ENCODE measurements around the gene LYPD6B. TPM values are rescaled to one million over a fixed set of nuclear protein-coding genes. Genes with fewer than 3 reads are reported as not detected.

Gene LYPD6B
- total RNA-seq, 1 experiment from 2014 or later, result 2.0 TPM

GRCh38 chr2:149161481-149162225 is 123.2 kb downstream of the LYPD6B start:
- H3F3A ChIP-seq (ENCODE audit: low read length, unreplicated experiment), result no peaks in the 10 kb centered on the region
- POLR2A ChIA-PET (ENCODE audit: unreplicated experiment), result no interaction called here
- H3K4me1 ChIP-seq (ENCODE audit: insufficient read depth, low read length), result no peaks in the 10 kb centered on the region
- DNase-seq (no peak), ATAC-seq (no peak)
- no peak overlapping the region for H2AFZ ChIP-seq (ENCODE audit: low read length)
- H4K20me1 ChIP-seq (ENCODE audit: low read length), result no peaks in the 10 kb centered on the region
- no TSS peak for BruUV-seq (replicated peaks)
- H3K27me3 ChIP-seq (ENCODE audit: low read length), result peaks cover 7% of the 10 kb centered on the region; the same call in 1 of the 2 replicates
- intact Hi-C loops (cut with micrococcal nuclease), result no loop called here
- no peaks in the 10 kb centered on the region for H3K36me3 ChIP-seq (ENCODE audit: low read depth, low read length)
- TF ChIP-seq EZH2 (IDR thresholded peaks at IDR 0.05; ENCODE audit: low read length, unreplicated experiment), result no peak
- no peak for TF ChIP-seq EZH2phosphoT487 (IDR thresholded peaks at IDR 0.05; ENCODE audit: borderline replicate concordance, low read length)
- TF ChIP-seq CTCF (conservative IDR thresholded peaks at IDR 0.05; ENCODE audit: low read depth, low read length), result no peak
- CTCF ChIA-PET, result no interaction called here
- no peak overlapping the region for H3K9ac ChIP-seq (ENCODE audit: low read length)
- H3K27ac ChIP-seq (ENCODE audit: low read length), result no peak overlapping the region
- H3K9me3 ChIP-seq (ENCODE audit: low read length), result no peaks in the 10 kb centered on the region
- H3K4me3 ChIP-seq (ENCODE audit: low read length), result no peak overlapping the region
- H3K9me2 ChIP-seq (replicated peaks; ENCODE audit: low read length), result no peaks in the 10 kb centered on the region
- no peak overlapping the region for H3K4me2 ChIP-seq (ENCODE audit: low read length)
- no peaks in the 10 kb centered on the region for H3K79me2 ChIP-seq (ENCODE audit: low read length)

GRCh38 chr2:149164296-149164695 is 125.8 kb downstream of the LYPD6B start:
- intact Hi-C loops (cut with micrococcal nuclease), result no loop called here
- H3K36me3 ChIP-seq (ENCODE audit: low read depth, low read length), result no peaks in the 10 kb centered on the region
- peaks cover 17% of the 10 kb centered on the region for H3K4me1 ChIP-seq (ENCODE audit: insufficient read depth, low read length)
- BruUV-seq (replicated peaks), result no TSS peak
- H2AFZ ChIP-seq (ENCODE audit: low read length), result no peak overlapping the region
- H3K4me3 ChIP-seq (ENCODE audit: low read length), result no peak overlapping the region
- no peaks in the 10 kb centered on the region for H4K20me1 ChIP-seq (ENCODE audit: low read length)
- peaks cover 4% of the 10 kb centered on the region; the same call in 1 of the 2 replicates for H3K27me3 ChIP-seq (ENCODE audit: low read length)
- no peak overlapping the region for H3K9ac ChIP-seq (ENCODE audit: low read length)
- ChIA-PET POLR2A (ENCODE audit: unreplicated experiment) (no interaction called here), CTCF (no interaction called here)
- TF ChIP-seq EZH2 (IDR thresholded peaks at IDR 0.05; ENCODE audit: low read length, unreplicated experiment) (no peak), EZH2phosphoT487 (IDR thresholded peaks at IDR 0.05; ENCODE audit: borderline replicate concordance, low read length) (no peak), CTCF (conservative IDR thresholded peaks at IDR 0.05; ENCODE audit: low read depth, low read length) (no peak)
- H3K27ac ChIP-seq (ENCODE audit: low read length), result no peak overlapping the region
- ATAC-seq (no peak), DNase-seq (peak; percentile 39)
- H3F3A ChIP-seq (ENCODE audit: low read length, unreplicated experiment), result no peaks in the 10 kb centered on the region
- H3K4me2 ChIP-seq (ENCODE audit: low read length), result no peak overlapping the region
- no peaks in the 10 kb centered on the region for H3K9me2 ChIP-seq (replicated peaks; ENCODE audit: low read length)
- H3K9me3 ChIP-seq (ENCODE audit: low read length), result no peaks in the 10 kb centered on the region
- H3K79me2 ChIP-seq (ENCODE audit: low read length), result no peaks in the 10 kb centered on the region

- no peak overlapping the region for H3K9ac ChIP-seq (ENCODE audit: low read length)
- H3K79me2 ChIP-seq (ENCODE audit: low read length), result no peaks in the 10 kb centered on the region
- H3K27me3 ChIP-seq (ENCODE audit: low read length), result peaks cover 4% of the 10 kb centered on the region; the same call in 1 of the 2 replicates
- H2AFZ ChIP-seq (ENCODE audit: low read length), result no peak overlapping the region
- ATAC-seq, result no peak
- H3K27ac ChIP-seq (ENCODE audit: low read length), result no peak overlapping the region
- no peak overlapping the region for H3K4me3 ChIP-seq (ENCODE audit: low read length)
- H4K20me1 ChIP-seq (ENCODE audit: low read length), result no peaks in the 10 kb centered on the region
- TF ChIP-seq CTCF (conservative IDR thresholded peaks at IDR 0.05; ENCODE audit: low read depth, low read length) (no peak), EZH2 (IDR thresholded peaks at IDR 0.05; ENCODE audit: low read length, unreplicated experiment) (no peak), EZH2phosphoT487 (IDR thresholded peaks at IDR 0.05; ENCODE audit: borderline replicate concordance, low read length) (no peak)
- H3F3A ChIP-seq (ENCODE audit: low read length, unreplicated experiment), result no peaks in the 10 kb centered on the region
- intact Hi-C loops (cut with micrococcal nuclease), result no loop called here
- CTCF ChIA-PET, result no interaction called here
- H3K4me1 ChIP-seq (ENCODE audit: insufficient read depth, low read length), result peaks cover 21% of the 10 kb centered on the region
- no peak for DNase-seq
- BruUV-seq (replicated peaks), result no TSS peak
- POLR2A ChIA-PET (ENCODE audit: unreplicated experiment), result no interaction called here
- H3K36me3 ChIP-seq (ENCODE audit: low read depth, low read length), result no peaks in the 10 kb centered on the region
- H3K9me3 ChIP-seq (ENCODE audit: low read length), result no peaks in the 10 kb centered on the region
- H3K9me2 ChIP-seq (replicated peaks; ENCODE audit: low read length), result no peaks in the 10 kb centered on the region
- H3K4me2 ChIP-seq (ENCODE audit: low read length), result no peak overlapping the region
Measured at GRCh38 chr2:149164827-149165226, 126.3 kb downstream of the LYPD6B start.

Data from PC-3 (cell line).